Loucy (cell line): ENCODE data around the gene STT3B.

ENCODE experiments used
- CTCF ChIP-seq: fragments of 200-600 bp; sonication (generic); conservative IDR thresholded peaks from 2 replicates; pipeline ENCODE4 v1.5.1; 2014; ENCODE audit warnings: mild to moderate bottlenecking, antibody characterized with exemption, low read length
- EZH2phosphoT487 ChIP-seq: fragments of 200-600 bp; IDR thresholded peaks from 2 replicates; pipeline ENCODE4 v1.6.1; 2018; ENCODE audit warnings: antibody characterized with exemption, mild to moderate bottlenecking, moderate library complexity, borderline replicate concordance

- TF ChIP-seq CTCF (no peak), EZH2phosphoT487 (no peak)
Measured at GRCh38 chr3:31515486-31516284, 17.0 kb upstream of the STT3B start.
